HG02642 (cell line): ENCODE results near the gene NUDT4B.
"Not testable (repeated sequence)": the region's sequence is repeated elsewhere in the genome, so short reads cannot be mapped to it uniquely, and the experiment has no call there.

Source experiments
- ATAC-seq: cut with Tn5 transposase; IDR thresholded peaks from one replicate; pipeline ENCODE4 v1.9.1; 2021; ENCODE audit warnings: mild to moderate bottlenecking; ENCODE audit not compliant: unreplicated experiment, poor library complexity

NUDT4B gene

DNA sequence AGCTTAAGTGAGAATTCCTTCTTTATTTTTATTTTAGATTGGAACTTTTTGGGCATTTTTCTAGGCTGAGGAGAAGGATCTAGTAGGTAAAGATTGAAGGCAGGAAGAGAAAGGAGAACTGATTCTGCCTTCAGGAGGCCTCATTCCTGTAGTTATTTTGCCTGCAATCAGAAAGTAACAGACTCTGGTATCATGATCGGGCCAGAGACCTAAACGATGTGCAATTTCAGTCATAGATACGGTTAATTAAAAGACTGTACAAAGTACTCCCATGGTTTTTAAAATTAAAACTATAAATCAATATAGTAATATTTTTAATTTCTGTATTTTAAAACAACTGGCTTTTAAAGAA, 14.3 kb upstream of the NUDT4B start:
- ATAC-seq, result peak; percentile 53

GRCh38 chr1:148735538-148735937, 13.0 kb upstream of the NUDT4B start:
- ATAC-seq, result not testable (repeated sequence)

DNA sequence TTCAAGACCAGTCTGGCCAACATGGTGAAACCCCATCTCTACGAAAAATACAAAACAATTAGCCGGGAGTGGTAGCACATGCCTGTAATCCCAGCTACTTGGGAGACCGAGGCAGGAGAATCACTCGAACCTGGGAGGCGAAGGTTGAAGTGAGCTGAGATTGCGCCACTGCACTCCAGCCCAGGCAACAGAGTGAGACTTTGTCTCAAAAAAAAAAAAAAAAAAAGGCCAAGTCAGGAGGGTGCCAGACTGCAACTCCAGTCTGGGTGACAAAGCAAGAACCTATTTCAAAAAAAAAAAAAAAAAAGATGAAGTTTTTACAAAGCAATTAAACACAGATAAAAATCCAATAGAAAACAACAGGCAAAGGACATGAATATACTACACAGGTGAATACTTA, 9.9 kb upstream of the NUDT4B start:
- ATAC-seq, result not testable (repeated sequence)

- not testable (repeated sequence) for ATAC-seq
Observed at GRCh38 chr1:148743200-148743599, 5.4 kb upstream of the NUDT4B start.

DNA sequence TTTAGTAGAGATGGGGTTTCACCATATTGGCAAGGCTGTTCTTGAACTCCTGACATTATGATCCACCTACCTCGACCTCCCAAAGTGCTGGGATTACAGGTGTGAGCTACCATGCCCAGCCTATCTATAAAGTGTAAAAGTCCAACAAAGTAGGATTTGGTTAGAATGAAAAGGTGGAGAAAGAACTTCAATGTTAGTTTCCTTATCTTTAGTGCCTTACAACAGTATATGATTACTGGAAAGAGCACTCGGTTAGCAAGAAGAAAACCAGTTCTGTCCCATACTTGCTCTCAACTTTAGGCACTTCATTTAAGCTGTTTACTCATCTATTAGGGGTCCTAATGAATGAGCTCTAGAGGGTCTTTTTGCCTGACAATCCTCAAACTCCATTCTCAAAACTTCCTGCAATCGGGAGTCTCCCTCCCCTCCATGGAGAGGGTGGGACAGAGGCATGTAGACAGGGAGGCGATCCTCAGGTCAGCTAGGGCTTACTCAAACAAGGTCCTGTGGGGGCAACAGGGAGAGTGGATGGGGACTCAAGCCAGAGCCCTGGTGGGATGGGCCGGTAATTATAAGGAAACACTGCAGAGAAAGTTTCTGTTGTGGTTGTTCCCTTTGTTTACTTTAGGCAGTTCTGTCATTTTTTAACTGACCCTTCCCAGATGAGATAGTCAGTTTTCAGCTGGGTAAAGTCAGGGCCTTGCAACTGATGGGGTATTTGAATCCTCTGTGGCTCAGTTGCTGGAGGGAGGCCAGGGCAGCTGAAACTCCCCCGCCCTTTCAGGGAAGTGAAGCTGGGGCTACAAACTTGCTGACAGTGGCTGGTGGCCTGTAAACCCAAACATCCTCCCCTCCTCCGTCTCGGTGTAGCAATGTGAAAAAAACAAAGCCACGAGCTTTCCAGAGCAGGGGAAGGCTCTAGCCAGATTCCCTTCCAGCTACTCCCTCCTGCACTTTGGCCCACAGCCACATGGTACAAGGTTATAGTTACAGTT, 4.6 kb upstream of the NUDT4B start:
- ATAC-seq, result peak; percentile 65

DNA sequence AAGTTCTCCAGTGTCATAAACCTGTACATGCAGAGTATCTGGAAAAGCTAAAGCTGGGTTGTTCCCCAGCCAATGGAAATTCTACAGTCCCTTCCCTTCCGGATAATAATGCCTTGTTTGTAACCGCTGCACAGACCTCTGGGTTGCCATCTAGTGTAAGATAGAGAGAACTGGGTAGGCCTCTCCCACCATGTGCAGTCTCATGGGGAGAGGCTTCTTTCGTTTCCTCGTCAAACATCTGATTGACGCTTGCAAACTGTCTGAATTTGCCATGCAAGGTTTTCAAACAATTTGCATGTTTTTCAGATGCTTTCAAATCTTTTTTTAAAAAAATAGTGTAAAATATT, 734 bp downstream of the NUDT4B start:
- peak; percentile 91 for ATAC-seq

- not testable (repeated sequence) for ATAC-seq
Observed at GRCh38 chr1:148756231-148756630, 7.7 kb downstream of the NUDT4B start.

DNA sequence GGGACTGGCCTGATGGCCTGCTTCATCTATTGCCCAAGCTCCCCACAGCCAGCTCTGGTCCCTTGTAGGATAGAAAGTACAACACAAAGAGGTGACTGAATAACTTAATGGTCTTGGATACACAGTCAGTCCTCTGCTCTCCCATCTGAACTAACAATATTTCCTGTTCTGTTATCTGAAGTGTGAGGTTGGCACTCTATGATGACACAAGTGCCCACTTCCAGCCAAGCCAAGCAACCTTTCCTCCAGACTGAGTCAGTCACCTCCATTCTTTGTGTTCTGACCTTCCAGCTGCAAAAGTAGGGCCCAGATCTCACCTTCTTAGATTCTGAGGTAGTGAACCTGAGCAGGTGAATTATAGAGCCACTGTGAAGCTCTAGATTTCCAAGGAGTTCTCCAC, 8.9 kb downstream of the NUDT4B start:
- ATAC-seq, result not testable (repeated sequence)

DNA sequence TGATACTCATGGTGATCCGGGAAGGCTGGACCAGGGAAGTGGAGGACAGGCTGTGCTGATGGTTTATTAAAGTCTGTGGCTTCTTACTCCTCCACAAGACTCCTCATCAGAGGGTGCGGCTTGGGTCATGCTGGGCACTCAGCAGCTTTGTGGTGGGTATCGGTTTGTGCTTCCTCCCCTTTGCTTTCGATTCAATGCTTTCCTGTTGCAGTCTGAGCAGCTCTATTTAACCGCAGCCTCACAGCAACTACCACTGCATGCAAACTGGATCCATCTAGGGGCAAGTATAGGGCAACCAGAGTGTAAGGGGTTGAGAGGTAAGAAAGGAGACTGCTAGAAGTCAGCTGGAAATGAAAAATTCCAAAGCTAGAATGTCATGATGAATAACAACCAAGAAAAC, 9.8 kb downstream of the NUDT4B start:
- ATAC-seq, result peak; percentile 96

GRCh38 chr1:148758925-148759324, 10.4 kb downstream of the NUDT4B start:
- ATAC-seq, result not testable (repeated sequence)

- not testable (repeated sequence) for ATAC-seq
Observed at GRCh38 chr1:148759749-148760148, 11.2 kb downstream of the NUDT4B start.

- ATAC-seq, result not testable (repeated sequence)
Observed at GRCh38 chr1:148760206-148760605, 11.6 kb downstream of the NUDT4B start.

- ATAC-seq, result not testable (repeated sequence)
Observed at GRCh38 chr1:148761360-148761759, 12.8 kb downstream of the NUDT4B start.

DNA sequence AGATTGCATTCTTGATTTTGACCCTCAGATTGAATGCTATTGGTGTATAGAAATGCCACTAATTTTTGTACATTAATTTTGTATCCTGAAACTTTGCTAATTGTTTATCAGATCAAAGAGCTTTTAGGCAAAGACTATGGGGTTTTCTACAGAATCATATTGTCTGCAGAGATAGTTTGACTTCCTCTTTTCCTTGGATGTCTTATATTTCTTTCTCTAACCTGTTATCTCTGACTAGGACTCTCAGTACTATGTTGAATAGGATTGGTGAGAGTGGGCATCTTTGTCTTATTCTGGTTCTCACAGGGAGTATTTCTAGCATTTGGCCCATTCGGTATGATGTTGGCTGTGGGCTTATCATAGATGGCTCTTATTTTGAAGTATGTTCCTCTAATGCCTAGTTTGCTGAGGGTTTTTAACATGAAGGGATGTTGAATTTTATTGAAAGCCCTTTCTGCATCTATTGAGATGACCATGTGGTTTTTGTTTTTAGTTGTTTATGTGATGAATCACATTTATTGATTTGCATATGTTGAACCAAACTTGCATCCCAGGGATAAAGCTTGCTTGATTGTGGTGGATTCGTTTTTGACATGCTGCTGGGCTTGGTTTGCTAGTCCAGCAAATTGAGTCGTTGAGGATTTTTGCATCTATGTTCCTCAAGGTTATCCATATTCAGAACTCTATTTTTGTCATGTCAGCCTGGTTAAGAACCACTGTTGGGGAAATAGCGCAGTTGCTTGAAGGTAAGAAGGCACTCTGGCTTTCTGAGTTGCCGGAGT, 16.9 kb downstream of the NUDT4B start:
- not testable (repeated sequence) for ATAC-seq

GRCh38 chr1:148768541-148768940, 20.0 kb downstream of the NUDT4B start:
- ATAC-seq, result not testable (repeated sequence)

DNA sequence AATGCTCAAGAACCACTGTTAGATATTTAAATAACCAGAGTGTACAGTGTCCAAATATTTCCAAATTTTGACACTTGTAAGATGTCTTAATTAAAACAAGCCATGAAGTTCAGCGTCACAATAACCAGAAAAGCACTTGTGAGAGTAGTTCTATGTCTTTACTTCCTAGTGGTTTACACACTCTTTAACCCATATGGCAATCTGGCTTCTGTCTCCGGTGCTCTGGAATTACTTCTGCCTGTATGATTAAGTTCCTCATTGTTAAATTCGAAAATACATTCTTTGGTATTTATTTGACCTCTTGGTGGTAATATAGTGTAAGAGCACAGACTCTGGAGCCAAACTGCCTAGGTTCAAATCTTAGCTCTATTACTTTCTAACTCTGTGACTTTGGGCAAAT, 20.9 kb downstream of the NUDT4B start:
- ATAC-seq, result not testable (repeated sequence)

DNA sequence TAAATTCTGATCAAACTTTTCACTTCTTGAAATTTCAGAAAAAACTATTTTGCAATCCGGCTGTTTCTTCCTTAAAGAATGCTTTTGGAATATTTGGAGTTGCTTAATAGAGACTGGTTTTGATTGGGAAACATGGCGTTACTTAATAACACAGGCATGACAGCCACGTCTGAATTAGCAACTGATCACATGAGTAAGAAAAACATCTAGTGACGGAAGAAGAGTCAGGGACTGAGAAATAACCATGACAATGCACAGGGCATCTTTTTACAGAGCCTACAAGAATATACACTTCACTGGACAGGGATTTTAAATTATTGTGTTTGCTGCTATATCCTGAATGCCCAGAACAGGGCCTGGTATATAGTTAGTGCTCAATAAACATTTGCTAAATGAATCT, 25.1 kb downstream of the NUDT4B start:
- not testable (repeated sequence) for ATAC-seq

DNA sequence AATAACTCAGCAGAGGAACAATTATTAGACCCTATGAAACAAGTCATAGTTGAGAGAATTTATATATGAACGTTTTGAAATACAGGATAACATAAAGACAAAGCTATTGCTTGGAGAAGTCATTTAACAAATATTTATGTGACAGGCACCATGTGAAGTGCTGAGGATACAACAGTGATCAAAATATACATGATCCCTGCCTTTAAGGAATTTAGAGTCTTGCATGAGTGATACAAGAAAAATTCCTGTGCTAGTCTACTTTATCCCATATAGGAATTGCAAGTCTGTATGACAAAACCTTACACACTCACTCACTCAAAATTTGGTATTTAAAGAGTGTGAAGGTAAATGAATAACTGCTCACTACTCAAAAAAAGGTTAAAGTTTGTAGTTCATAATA, 25.5 kb downstream of the NUDT4B start:
- ATAC-seq, result not testable (repeated sequence)

DNA sequence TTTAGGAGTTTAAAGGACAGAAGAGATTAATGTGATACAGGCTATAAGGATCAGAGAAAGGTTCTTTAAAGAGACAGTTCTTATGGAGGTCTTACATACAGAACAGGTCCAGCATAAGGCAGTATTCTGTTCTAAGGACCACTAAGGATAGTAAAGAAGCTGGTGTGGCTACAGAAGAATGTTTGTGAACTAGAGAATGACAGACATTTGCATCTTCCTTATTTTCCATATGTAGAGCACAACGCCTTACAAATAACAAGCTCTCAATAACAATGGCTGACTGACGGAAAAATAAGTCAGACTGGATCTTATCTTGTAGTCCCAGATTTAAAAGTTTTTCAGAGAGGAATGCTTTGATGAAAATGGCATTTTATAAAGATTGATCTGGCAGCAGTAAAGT, 26.7 kb downstream of the NUDT4B start:
- ATAC-seq, result not testable (repeated sequence)

- ATAC-seq, result not testable (repeated sequence)
Observed at GRCh38 chr1:148777649-148778048, 29.1 kb downstream of the NUDT4B start.

GRCh38 chr1:148780404-148780803, 31.8 kb downstream of the NUDT4B start:
- ATAC-seq, result not testable (repeated sequence)
